ENCODE measurements around the gene LRRC73. TPM values are rescaled to one million over a fixed set of nuclear protein-coding genes. Genes with fewer than 3 reads are reported as not detected.

LRRC73 gene
- total and polyA plus RNA-seq, 2 of the 8 experiments (the other 6 are each of a cell fraction or from before 2014, with no cell fraction given): 0.24 to 0.26 TPM

DNA sequence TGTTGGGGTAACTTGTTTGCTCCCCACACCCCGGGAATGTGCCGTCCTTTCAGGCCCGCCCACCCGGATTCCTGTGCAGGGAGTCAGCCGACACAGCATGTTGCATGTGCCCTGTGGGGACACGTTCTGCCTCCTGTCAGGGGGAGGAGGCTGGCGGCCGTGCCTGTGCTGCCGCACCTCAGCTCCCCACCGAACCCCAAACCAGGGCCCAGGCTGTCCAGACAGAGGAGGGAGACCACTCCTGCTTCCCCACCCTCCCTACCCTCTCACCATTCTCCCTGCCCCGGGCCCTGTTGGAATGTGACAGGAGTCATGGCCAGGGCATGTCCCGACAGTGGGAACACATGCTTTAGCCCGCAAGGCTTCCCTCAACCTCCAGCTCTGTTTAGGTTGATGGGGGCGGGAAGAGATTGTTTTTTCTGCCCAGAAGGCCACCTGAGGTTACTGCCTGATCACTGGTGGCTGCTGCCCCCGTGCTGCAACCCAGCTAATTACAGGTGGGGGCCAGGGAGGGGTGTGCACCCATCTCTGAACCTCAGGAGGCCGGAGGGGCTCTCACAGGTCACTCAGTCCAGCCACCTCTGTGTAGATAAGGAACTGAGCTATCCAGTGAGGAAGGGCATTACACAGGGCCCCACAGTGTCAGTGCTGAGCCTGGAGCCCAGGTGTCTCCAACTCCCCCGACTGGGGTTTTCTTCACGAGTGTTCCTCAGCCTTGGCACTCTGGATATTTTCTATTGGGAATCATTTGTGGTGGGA is 13.6 kb downstream of the LRRC73 start (continued):
- TF ChIP-seq USF2 (IDR thresholded peaks at IDR 0.05; ENCODE audit: low read length) (no peak), SIX5 (IDR thresholded peaks at IDR 0.05; ENCODE audit: low read depth, low read length) (no peak), PHF8 (conservative IDR thresholded peaks at IDR 0.05; ENCODE audit: low read depth, low read length) (no peak), EGR1 (IDR thresholded peaks at IDR 0.05; ENCODE audit: borderline replicate concordance, low read depth, low read length) (no peak), JUN (IDR thresholded peaks at IDR 0.05; ENCODE audit: low read depth, low read length) (no peak), GTF2F1 (IDR thresholded peaks at IDR 0.05; ENCODE audit: borderline replicate concordance, low read depth, low read length) (no peak), SIN3A (conservative IDR thresholded peaks at IDR 0.05 in 1 of 2, IDR thresholded peaks at IDR 0.05 in 1 of 2; ENCODE audit: low read depth in 1 of 2, low read length in 2 of 2) (peak in 1 of 2 experiments; percentile 72; a peak in 2 of 4 replicates), EP300 (IDR thresholded peaks at IDR 0.05; ENCODE audit: borderline replicate concordance in 1 of 2, low read depth in 2 of 2, low read length in 2 of 2) (no peak), POLR2AphosphoS5 (IDR thresholded peaks at IDR 0.05; ENCODE audit: low read depth, low read length) (no peak), E2F6 (IDR thresholded peaks at IDR 0.05) (peak; percentile 51; the same call in 1 of the 2 replicates), HDAC6 (IDR thresholded peaks at IDR 0.05; ENCODE audit: low read depth, low read length) (no peak), CREB1 (IDR thresholded peaks at IDR 0.05) (0 out of 2 replicates have a peak, but pooled peaks have one; percentile 16)
